ENCODE measurements around the gene KIZ.

- TF ChIP-seq POLR2AphosphoS5 (IDR thresholded peaks at IDR 0.05; ENCODE audit: low read depth, low read length) (no peak), FOXP2 (optimal IDR thresholded peaks at IDR 0.05; ENCODE audit: borderline replicate concordance, extremely low read depth, extremely low read length, insufficient read depth) (no peak), SIN3A (IDR thresholded peaks at IDR 0.05; ENCODE audit: borderline replicate concordance, insufficient read depth, low read length) (no peak), TAF1 (IDR thresholded peaks at IDR 0.05; ENCODE audit: borderline replicate concordance, insufficient read depth, low read length) (no peak), REST (IDR thresholded peaks at IDR 0.05; ENCODE audit: insufficient read depth in 1 of 2, low read depth in 2 of 2, low read length in 2 of 2) (no peak)
Measured at GRCh38 chr20:21083825-21084325, 42.0 kb upstream of the KIZ start.

All from PFSK-1 (cell line).